Neural progenitor cell (in vitro differentiated cells): Measurements from ENCODE around the gene TOMM7.

Experiments
- CTCF ChIP-seq: fragments of 200-600 bp; sonication (generic); IDR thresholded peaks from 2 replicates; pipeline ENCODE4 v1.5.1; 2017; ENCODE audit warnings: antibody characterized with exemption, mild to moderate bottlenecking
- EZH2 ChIP-seq: fragments of 200-600 bp; sonication (generic); IDR thresholded peaks from 2 replicates; pipeline ENCODE4 v1.6.1; 2017; ENCODE audit warnings: antibody characterized with exemption, mild to moderate bottlenecking, moderate library complexity
- EZH2phosphoT487 ChIP-seq: fragments of 200-600 bp; sonication (generic); IDR thresholded peaks from 2 replicates; pipeline ENCODE4 v1.6.1; 2017; ENCODE audit warnings: antibody characterized with exemption

- TF ChIP-seq EZH2 (no peak), CTCF (peak; percentile 3), EZH2phosphoT487 (peak; percentile 28)
Measured at GRCh38 chr7:22854158-22855048, 31.8 kb upstream of the TOMM7 start.
